HepG2 (cell line): ENCODE data around the gene GJA3. TPM values are rescaled to one million over a fixed set of nuclear protein-coding genes. Genes with fewer than 3 reads are reported as not detected.

Experiments used
- ARNT ChIP-seq: fragments of 450-650 bp; IDR thresholded peaks from 2 replicates; pipeline ENCODE4 v1.6.1; 2017
- EEA1 ChIP-seq: sonication (generic); formaldehyde crosslinking; IDR thresholded peaks from 2 replicates; pipeline ENCODE4 v1.5.1; 2020; ENCODE audit warnings: mild to moderate bottlenecking, missing genetic modification reagents, borderline replicate concordance
- HCFC1 ChIP-seq: fragments of 150-350 bp; IDR thresholded peaks from 2 replicates; pipeline ENCODE4 v1.6.1; 2014; ENCODE audit warnings: low read depth, low read length
- IKZF4 ChIP-seq: sonication (generic); formaldehyde crosslinking; IDR thresholded peaks from 2 replicates; pipeline ENCODE4 v1.5.1; 2020; ENCODE audit warnings: borderline replicate concordance, mild to moderate bottlenecking, low read depth, missing genetic modification reagents; ENCODE audit errors: not compliant biosample characterization
- KDM1A ChIP-seq: IDR thresholded peaks from 2 replicates; pipeline ENCODE4 v1.6.1; 2016; ENCODE audit warnings: missing compliant biosample characterization
- KLF11 ChIP-seq: IDR thresholded peaks from 2 replicates; pipeline ENCODE4 v1.6.1; 2016; ENCODE audit warnings: missing compliant biosample characterization
- MEIS2 ChIP-seq: sonication (generic); formaldehyde crosslinking; IDR thresholded peaks from 2 replicates; pipeline ENCODE4 v1.9.0; 2021; ENCODE audit warnings: mild to moderate bottlenecking, missing genetic modification reagents
- NFRKB ChIP-seq: fragments of 450-650 bp; IDR thresholded peaks from 2 replicates; pipeline ENCODE4 v1.6.1; 2017
- PPARG ChIP-seq: conservative IDR thresholded peaks from 2 replicates; pipeline ENCODE4 v1.6.1; 2016; ENCODE audit warnings: missing biosample characterization, missing genetic modification reagents
- RBFOX2 ChIP-seq: fragments of 200-400 bp; formaldehyde crosslinking; IDR thresholded peaks from 2 replicates; pipeline ENCODE4 v1.6.1; 2017; ENCODE audit warnings: low read depth, mild to moderate bottlenecking, low read length
- RELA ChIP-seq: sonication (generic); formaldehyde crosslinking; IDR thresholded peaks from 2 replicates; pipeline ENCODE4 v1.4.0; 2020; ENCODE audit warnings: missing genetic modification reagents
- REPIN1 ChIP-seq: sonication (generic); formaldehyde crosslinking; IDR thresholded peaks from 2 replicates; pipeline ENCODE4 v1.8.0; 2022; ENCODE audit warnings: missing genetic modification reagents, low read depth, mild to moderate bottlenecking, borderline replicate concordance
- SAFB2 ChIP-seq: sonication (generic); formaldehyde crosslinking; IDR thresholded peaks from 2 replicates; pipeline ENCODE4 v1.5.1; 2020; ENCODE audit warnings: missing genetic modification reagents, low read depth, mild to moderate bottlenecking, borderline replicate concordance
- SMYD3 ChIP-seq: sonication (generic); formaldehyde crosslinking; IDR thresholded peaks from 2 replicates; pipeline ENCODE4 v1.8.1; 2023; ENCODE audit warnings: mild to moderate bottlenecking, missing genetic modification reagents
- TBX2 ChIP-seq: sonication (generic); formaldehyde crosslinking; IDR thresholded peaks from 2 replicates; pipeline ENCODE4 v1.5.0; 2020; ENCODE audit warnings: missing genetic modification reagents, mild to moderate bottlenecking, borderline replicate concordance
- YY1 ChIP-seq: IDR thresholded peaks from 2 replicates; pipeline ENCODE4 v1.6.1; 2011; ENCODE audit warnings: low read length, low read depth, moderate library complexity, mild to moderate bottlenecking; ENCODE audit not compliant: insufficient read depth, insufficient replicate concordance
- ZBTB1 ChIP-seq: sonication (generic); formaldehyde crosslinking; IDR thresholded peaks from 2 replicates; pipeline ENCODE4 v1.4.0; 2020; ENCODE audit warnings: missing genetic modification reagents, borderline replicate concordance
- ZBTB39 ChIP-seq: sonication (generic); formaldehyde crosslinking; IDR thresholded peaks from 2 replicates; pipeline ENCODE4 v1.5.0; 2020; ENCODE audit warnings: missing genetic modification reagents
- ZNF20 ChIP-seq: sonication (generic); formaldehyde crosslinking; IDR thresholded peaks from 2 replicates; pipeline ENCODE4 v1.4.0; 2020; ENCODE audit warnings: mild to moderate bottlenecking, moderate library complexity, missing genetic modification reagents
- ZNF329 ChIP-seq: sonication (generic); formaldehyde crosslinking; IDR thresholded peaks from 2 replicates; pipeline ENCODE4 v1.9.0; 2021; ENCODE audit warnings: low read depth, mild to moderate bottlenecking, missing genetic modification reagents
- ZNF547 ChIP-seq: sonication (generic); formaldehyde crosslinking; IDR thresholded peaks from 2 replicates; pipeline ENCODE4 v1.5.1; 2020; ENCODE audit warnings: mild to moderate bottlenecking, missing genetic modification reagents
- ZNF605 ChIP-seq: sonication (generic); formaldehyde crosslinking; IDR thresholded peaks from 2 replicates; pipeline ENCODE4 v1.8.0; 2022; ENCODE audit warnings: mild to moderate bottlenecking, missing genetic modification reagents
- ZNF788 ChIP-seq: sonication (generic); formaldehyde crosslinking; IDR thresholded peaks from 2 replicates; pipeline ENCODE4 v1.5.0; 2020; ENCODE audit warnings: mild to moderate bottlenecking, missing genetic modification reagents, borderline replicate concordance
- ZNF800 ChIP-seq: sonication (generic); formaldehyde crosslinking; IDR thresholded peaks from 2 replicates; pipeline ENCODE4 v1.4.0; 2020; ENCODE audit warnings: missing genetic modification reagents
- polyA plus RNA-seq, 8 experiments: library from polyadenylated mRNA; depleted of rRNA in 3 of 8; stranded (reverse) in 7 of 8; unstranded in 1 of 8; fragments of >200 nt; fragmentation: Illumina TruSeq in 4 of 8; extraction: Trizol in 4 of 8; gene quantifications; 2 replicates each; pipeline versions ENCODE4 v1.2.1 to v1.2.3, GENCODE V29; 2011 to 2016; ENCODE audit warnings: low read depth in 4 of 8, missing spikeins in 1 of 8, mixed read lengths in 1 of 8; ENCODE audit not compliant: insufficient read depth in 1 of 8
- total RNA-seq, 5 experiments: library from RNA; depleted of rRNA; stranded (reverse); fragments of >200 nt; fragmentation: Illumina TruSeq; extraction: Trizol; gene quantifications; 2 replicates each; pipeline ENCODE4 v1.2.3, GENCODE V29; 2016; ENCODE audit warnings: low read depth in 1 of 5
- TF ChIP-seq, protein P1 (sequence below): sonication (generic); formaldehyde crosslinking; IDR thresholded peaks from 2 replicates; pipeline ENCODE4 v1.5.1; 2020; ENCODE audit warnings: mild to moderate bottlenecking, missing genetic modification reagents, borderline replicate concordance

Gene GJA3
- total and polyA plus RNA-seq, 2 of the 13 experiments (the other 11 are each of a cell fraction or from before 2014, with no cell fraction given) = 0.04 TPM

DNA sequence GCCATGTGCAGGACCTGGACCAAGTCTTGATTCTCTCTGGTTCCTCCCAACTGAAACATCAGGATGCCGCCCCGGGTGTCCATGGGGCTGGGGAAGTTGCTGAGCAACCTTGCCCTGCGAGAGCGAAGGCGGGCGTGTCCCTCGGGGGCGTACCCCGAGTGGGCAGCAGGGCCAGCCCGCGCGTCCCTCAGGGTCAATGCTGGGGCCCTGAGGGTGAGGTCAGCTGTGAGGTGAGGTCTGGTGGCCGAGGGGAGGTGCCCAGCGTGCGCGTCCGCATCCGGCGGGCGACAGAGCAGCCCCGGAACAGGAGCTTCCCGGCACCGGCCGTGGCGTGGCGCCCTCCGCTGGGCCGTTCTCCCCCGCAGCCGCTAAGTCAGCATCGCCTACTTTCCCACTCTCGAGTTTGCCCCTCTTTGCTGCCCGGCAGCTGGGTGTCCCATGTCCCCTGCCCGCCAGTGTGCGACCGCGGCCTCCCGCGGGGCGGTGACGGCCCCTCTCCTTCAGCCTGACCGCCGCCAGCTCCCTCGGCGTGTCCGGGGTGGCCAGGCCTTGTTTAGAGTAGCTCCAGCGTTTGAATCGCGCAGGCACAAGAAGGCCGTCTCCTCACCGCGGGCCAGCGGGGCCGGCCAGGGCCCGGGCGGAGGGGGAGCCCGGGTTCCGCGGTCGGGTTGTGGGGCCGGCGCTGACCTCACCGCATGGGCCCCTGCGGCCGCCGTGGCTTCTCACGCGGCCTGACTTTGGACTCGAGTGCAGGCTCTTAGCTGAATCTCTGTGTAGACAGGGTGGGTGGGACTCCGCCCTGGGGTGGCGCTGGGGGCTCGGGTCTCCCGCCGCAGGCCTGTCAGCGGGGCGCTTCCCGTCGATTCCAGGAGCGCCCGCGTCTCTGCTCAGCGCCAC lies 33.0 kb downstream of the GJA3 start (continued):
- TF ChIP-seq ZNF547 (CRISPR knock-in tag) (peak; percentile 55; the same call in 1 of the 2 replicates), HCFC1 (no peak), TBX2 (CRISPR knock-in tag) (peak; percentile 88), PPARG (CRISPR knock-in tag) (no peak), ZNF605 (0 out of 2 replicates have a peak, but pooled peaks have one; percentile 38), KLF11 (0 out of 2 replicates have a peak, but pooled peaks have one; percentile 27), ZNF788 (CRISPR knock-in tag) (peak; percentile 80; the same call in 1 of the 2 replicates), YY1 (no peak), ZBTB1 (CRISPR knock-in tag) (no peak), MEIS2 (0 out of 2 replicates have a peak, but pooled peaks have one; percentile 49), KDM1A (CRISPR knock-in tag) (0 out of 2 replicates have a peak, but pooled peaks have one; percentile 12), ZNF800 (CRISPR knock-in tag) (no peak), RELA (CRISPR knock-in tag) (no peak), ARNT (no peak), SMYD3 (CRISPR knock-in tag) (no peak; the same call in 1 of the 2 replicates), SAFB2 (CRISPR knock-in tag) (peak; percentile 30; the same call in 1 of the 2 replicates), REPIN1 (CRISPR knock-in tag) (0 out of 2 replicates have a peak, but pooled peaks have one; percentile 14), ZNF20 (CRISPR knock-in tag) (no peak), RBFOX2 (peak; percentile 92), IKZF4 (CRISPR knock-in tag) (peak; percentile 64), ZBTB39 (CRISPR knock-in tag) (0 out of 2 replicates have a peak, but pooled peaks have one; percentile 19), EEA1 (peak; percentile 85; the same call in 1 of the 2 replicates), ZNF329 (CRISPR knock-in tag) (no peak; the same call in 1 of the 2 replicates), NFRKB (no peak)
- TF ChIP-seq, protein P1, sequence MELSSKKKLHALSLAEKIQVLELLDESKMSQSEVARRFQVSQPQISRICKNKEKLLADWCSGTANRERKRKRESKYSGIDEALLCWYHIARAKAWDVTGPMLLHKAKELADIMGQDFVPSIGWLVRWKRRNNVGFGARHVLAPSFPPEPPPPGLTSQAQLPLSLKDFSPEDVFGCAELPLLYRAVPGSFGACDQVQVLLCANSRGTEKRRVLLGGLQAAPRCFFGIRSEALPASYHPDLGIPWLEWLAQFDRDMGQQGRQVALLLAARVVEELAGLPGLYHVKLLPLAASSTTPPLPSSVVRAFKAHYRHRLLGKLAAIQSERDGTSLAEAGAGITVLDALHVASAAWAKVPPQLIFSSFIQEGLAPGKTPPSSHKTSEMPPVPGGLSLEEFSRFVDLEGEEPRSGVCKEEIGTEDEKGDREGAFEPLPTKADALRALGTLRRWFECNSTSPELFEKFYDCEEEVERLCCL (CRISPR knock-in tag) = no peak
